Anterior cingulate cortex (tissue), 58 donors: ENCODE data around the gene RPL41.
A peak's percentile ranks its signal among the peaks of the same experiment; 100 is the strongest.
"Not testable (repeated sequence)": the region's sequence is repeated elsewhere in the genome, so short reads cannot be mapped to it uniquely, and the experiment has no call there.

Experiments
- DNase-seq, 58 donors: peaks; one replicate each; lab custom pipeline; 2025; lab: John Stamatoyannopoulos, UW

RPL41 gene

DNA sequence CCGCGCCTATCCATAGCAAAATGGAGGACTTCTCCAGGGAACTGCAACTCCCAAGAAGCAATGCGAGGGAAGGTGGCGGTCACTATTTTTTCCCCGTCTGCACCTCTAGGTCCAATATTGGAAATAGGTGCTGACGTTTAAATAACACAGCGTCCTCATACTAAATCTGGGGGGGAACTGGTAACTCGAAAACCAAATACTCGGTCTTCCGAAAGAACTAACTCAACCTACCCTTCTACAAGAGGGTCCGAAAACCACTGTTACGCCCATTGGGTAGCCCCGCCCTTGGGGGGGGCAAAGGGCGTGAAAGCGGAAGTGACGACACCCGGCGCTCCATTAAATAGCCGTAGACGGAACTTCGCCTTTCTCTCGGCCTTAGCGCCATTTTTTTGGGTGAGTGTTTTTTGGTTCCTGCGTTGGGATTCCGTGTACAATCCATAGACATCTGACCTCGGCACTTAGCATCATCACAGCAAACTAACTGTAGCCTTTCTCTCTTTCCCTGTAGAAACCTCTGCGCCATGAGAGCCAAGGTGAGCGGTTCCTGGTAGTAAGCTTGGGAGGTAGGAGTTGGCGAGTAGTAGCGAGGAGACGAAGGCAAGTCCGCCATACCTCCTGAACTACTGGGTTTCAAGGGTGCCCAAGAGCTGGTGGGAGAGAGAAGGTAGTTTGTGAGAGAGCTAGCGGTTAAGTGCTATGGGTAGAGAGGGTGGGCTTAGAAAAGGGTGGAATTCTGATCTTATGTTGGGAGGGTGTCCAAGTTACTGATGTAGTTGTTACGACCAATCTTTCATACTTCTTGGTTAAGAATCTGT is at the start of gene RPL41:
TSS of gene RPL41 (plus strand) at position 367 of the 815 bp plus-strand sequence.
- DNase-seq = peak; percentile 13 to 97 (median 89)

DNA sequence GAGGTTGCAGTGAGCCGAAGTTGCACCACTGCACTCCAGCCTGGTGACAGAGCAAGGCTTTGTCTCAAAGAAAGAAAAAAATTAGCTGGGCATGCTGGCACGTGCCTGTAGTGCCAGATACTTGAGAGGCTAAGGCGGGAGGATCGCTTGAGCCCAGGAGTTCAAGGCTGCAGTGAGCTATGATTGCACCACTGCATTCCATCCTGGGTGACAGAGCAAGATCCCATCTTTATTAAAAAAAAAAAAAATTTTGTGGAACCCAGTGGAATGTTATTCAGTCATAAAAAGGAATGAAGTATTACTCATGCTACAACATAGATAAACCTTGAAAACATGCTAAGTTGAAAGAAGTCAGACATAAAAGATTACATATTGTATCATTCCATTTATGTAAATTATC is 44.8 kb upstream of the RPL41 start:
- no peak for DNase-seq

GRCh38 chr12:56074396-56074795 is 42.0 kb upstream of the RPL41 start:
- DNase-seq = no peak

GRCh38 chr12:56077966-56078365 is 38.5 kb upstream of the RPL41 start:
- not testable (repeated sequence) for DNase-seq

GRCh38 chr12:56078427-56078826 is 38.0 kb upstream of the RPL41 start:
- no peak for DNase-seq

GRCh38 chr12:56078931-56079722 is 37.3 kb upstream of the RPL41 start:
- DNase-seq = peak in 55 of 58 donors; percentile 10 to 89 (median 65)

DNA sequence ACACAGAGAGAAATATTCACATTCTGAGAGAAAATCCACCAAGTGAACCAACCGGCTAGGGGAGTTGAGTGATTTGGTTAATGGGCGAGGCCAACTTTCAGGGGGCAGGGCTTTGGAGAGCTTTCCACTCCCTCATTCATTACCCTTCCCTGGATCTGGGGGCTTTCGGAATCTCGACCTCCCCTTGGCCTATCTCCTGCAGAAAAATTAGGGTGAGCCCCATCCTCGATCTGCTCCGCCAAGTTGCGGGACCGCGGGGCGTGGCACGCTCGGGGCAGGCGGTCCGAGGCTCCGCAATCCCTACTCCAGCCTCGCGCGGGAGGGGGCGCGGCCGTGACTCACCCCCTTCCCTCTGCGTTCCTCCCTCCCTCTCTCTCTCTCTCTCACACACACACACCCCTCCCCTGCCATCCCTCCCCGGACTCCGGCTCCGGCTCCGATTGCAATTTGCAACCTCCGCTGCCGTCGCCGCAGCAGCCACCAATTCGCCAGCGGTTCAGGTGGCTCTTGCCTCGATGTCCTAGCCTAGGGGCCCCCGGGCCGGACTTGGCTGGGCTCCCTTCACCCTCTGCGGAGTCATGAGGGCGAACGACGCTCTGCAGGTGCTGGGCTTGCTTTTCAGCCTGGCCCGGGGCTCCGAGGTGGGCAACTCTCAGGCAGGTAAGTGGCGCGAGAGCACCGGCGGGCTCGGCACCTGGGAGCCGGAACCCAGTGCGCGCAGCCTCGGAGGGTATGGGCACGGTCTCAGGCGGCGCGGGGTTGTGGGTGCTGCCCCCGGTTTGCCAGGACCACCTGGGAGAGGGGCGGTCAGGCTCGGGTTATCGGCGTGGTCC is 36.5 kb upstream of the RPL41 start, which contains the start of gene ERBB3:
TSS of gene ERBB3 (plus strand) at position 443 of the 833 bp plus-strand sequence. CDS start at position 579, 136 bp downstream.
- peak in 54 of 58 donors; percentile 4 to 86 (median 54) for DNase-seq

GRCh38 chr12:56080556-56081138 is 35.8 kb upstream of the RPL41 start:
- peak in 3 of 58 donors; percentile 5 to 32 (median 7) for DNase-seq

GRCh38 chr12:56081393-56082347 is 34.8 kb upstream of the RPL41 start:
- DNase-seq = peak in 46 of 58 donors; percentile 3 to 76 (median 44)

DNA sequence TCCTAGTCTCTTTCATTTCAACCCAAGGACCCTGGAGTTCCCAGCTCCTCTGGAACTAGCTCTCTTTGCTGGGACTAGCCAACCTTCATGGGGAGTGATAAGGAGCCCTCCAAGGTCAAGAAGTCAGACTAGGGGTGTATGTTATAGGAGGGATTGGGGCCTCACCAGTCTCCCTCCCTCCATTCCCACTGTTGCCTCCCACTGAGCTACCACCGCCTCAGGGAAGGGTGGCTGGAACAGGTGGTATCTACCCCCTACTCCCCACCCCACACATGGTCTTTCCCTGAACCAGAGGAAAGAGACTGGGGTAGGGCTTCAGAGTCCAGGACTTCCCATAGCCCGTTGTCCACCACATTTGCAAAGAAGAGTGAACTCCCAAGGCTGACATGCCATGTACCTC is 34.1 kb upstream of the RPL41 start:
- peak in 6 of 58 donors; percentile 0 to 49 (median 19) for DNase-seq

DNA sequence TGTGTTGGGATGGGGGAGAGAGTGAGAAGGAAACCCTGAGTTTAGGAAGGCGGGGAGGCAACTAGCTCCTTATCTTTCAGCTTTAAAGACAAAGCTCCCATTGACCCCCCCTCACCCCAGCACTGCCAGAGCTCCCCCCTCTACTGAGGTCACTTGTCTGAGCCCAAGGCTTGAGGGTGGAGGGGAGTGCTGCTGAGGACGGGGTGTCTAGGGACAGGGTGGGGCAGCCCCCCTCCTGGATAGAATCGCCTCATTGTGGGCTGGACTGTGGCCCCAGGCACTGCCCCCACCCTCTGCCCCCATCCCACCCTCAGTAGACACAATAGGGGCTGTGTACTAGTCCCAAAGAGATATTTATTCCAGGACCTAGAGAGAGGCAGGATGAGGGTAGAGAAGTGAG is 33.5 kb upstream of the RPL41 start:
- peak in 54 of 58 donors; percentile 6 to 95 (median 74) for DNase-seq

GRCh38 chr12:56084958-56085543 is 31.4 kb upstream of the RPL41 start:
- DNase-seq = no peak

- no peak for DNase-seq
Measured at GRCh38 chr12:56086096-56086495, 30.3 kb upstream of the RPL41 start.

- no peak for DNase-seq
Measured at GRCh38 chr12:56086608-56087007, 29.8 kb upstream of the RPL41 start.

GRCh38 chr12:56087220-56087619 is 29.2 kb upstream of the RPL41 start:
- peak in 8 of 58 donors; percentile 1 to 27 (median 14) for DNase-seq

- DNase-seq = no peak
Measured at GRCh38 chr12:56097738-56098137, 18.7 kb upstream of the RPL41 start.

GRCh38 chr12:56098592-56098991 is 17.8 kb upstream of the RPL41 start:
- no peak for DNase-seq

DNA sequence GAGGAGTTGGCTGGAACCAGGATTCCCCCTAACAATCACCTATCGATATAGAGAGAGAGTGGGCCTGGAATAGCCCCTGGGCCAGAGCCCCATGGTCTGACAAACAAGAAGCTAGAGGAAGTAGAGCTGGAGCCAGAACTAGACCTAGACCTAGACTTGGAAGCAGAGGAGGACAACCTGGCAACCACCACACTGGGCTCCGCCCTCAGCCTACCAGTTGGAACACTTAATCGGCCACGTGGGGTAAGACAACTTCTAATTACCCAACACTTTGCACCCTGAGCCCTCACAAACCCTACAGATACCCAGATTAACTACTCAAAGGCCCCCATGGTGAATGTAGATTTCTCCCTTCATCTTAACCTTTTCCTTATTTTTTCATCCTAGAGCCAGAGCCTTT is 16.6 kb upstream of the RPL41 start:
- DNase-seq = no peak
